Colonic mucosa (tissue), 4 donors: ENCODE results near the gene APOB. TPM values are rescaled to one million over a fixed set of nuclear protein-coding genes. Genes with fewer than 3 reads are reported as not detected.

Experiments
- DNase-seq: peaks from one replicate; pipeline ENCODE4 v3.0.0-alpha.2; 2020
- H3K27ac ChIP-seq: fragments of 200-600 bp; one replicate; pipeline ENCODE4 v1.8.0; 2021
- H3K27me3 ChIP-seq: fragments of 200-600 bp; one replicate; pipeline ENCODE4 v1.8.0; 2021
- H3K36me3 ChIP-seq: fragments of 200-600 bp; one replicate; pipeline ENCODE4 v1.8.0; 2021
- H3K4me1 ChIP-seq: fragments of 200-600 bp; one replicate; pipeline ENCODE4 v1.8.0; 2021; ENCODE audit warnings: mild to moderate bottlenecking
- H3K4me3 ChIP-seq: fragments of 200-600 bp; one replicate; pipeline ENCODE4 v1.8.0; 2021
- H3K9ac ChIP-seq, 2 donors: one replicate each; pipeline ENCODE4 v1.7.0; 2013; ENCODE audit warnings: control low read depth in 2 of 2, low read depth in 2 of 2, low read length in 2 of 2
- H3K9me3 ChIP-seq: fragments of 200-600 bp; one replicate; pipeline ENCODE4 v1.8.0; 2021
- intact Hi-C: fragments of 100-400 bp; cut with DNase I; formaldehyde crosslinking; loops from one replicate; pipeline ENCODE4 v1.14.1; 2022
- total RNA-seq, 2 donors: library from RNA; stranded (reverse); fragmentation: NEBNext Ultra II Directional in 1 of 2; extraction: Animal tissue kit (Norgen Biotek cat#: 25700) in 1 of 2; gene quantifications; one replicate each; pipeline ENCODE4 v1.2.1, GENCODE V29; 2021
- TF ChIP-seq, protein P1 (sequence below): fragments of 200-600 bp; IDR thresholded peaks from one replicate; pipeline ENCODE4 v1.8.0; 2022; ENCODE audit warnings: antibody characterized with exemption, mild to moderate bottlenecking
- donor health status: healthy.
- donor health status: DM: no; HTN: no; CAD: no.
- donor health status: DM: no; HTN: no; CAD: no.

APOB gene
- total RNA-seq, 2 donors from 2014 or later, result 1.0 to 3.3 TPM

- no peak overlapping the region for H3K27ac ChIP-seq
- intact Hi-C loops, result no loop called here
These were observed 19.7 kb downstream of the APOB start for GRCh38 chr2:21024198-21024597.

GRCh38 chr2:21023419-21024181 lies 20.3 kb downstream of the APOB start:
- Histone ChIP-seq H3K27ac (no peak overlapping the region), H3K9ac (no peak overlapping the region), H3K36me3 (no peaks in the 10 kb centered on the region), H3K4me3 (no peak overlapping the region), H3K27me3 (no peaks in the 10 kb centered on the region), H3K4me1 (no peaks in the 10 kb centered on the region), H3K9me3 (no peaks in the 10 kb centered on the region)
- no peak for DNase-seq
- TF ChIP-seq, protein P1, sequence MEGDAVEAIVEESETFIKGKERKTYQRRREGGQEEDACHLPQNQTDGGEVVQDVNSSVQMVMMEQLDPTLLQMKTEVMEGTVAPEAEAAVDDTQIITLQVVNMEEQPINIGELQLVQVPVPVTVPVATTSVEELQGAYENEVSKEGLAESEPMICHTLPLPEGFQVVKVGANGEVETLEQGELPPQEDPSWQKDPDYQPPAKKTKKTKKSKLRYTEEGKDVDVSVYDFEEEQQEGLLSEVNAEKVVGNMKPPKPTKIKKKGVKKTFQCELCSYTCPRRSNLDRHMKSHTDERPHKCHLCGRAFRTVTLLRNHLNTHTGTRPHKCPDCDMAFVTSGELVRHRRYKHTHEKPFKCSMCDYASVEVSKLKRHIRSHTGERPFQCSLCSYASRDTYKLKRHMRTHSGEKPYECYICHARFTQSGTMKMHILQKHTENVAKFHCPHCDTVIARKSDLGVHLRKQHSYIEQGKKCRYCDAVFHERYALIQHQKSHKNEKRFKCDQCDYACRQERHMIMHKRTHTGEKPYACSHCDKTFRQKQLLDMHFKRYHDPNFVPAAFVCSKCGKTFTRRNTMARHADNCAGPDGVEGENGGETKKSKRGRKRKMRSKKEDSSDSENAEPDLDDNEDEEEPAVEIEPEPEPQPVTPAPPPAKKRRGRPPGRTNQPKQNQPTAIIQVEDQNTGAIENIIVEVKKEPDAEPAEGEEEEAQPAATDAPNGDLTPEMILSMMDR, result no peak
- intact Hi-C loops, result no loop called here

More at GRCh38 chr2:21024198-21024597, 19.7 kb downstream of the APOB start:
- H3K27me3 ChIP-seq, result no peaks in the 10 kb centered on the region
- H3K4me3 ChIP-seq, result no peak overlapping the region
- no peaks in the 10 kb centered on the region for H3K4me1 ChIP-seq
- no peak for DNase-seq
- no peaks in the 10 kb centered on the region for H3K36me3 ChIP-seq
- H3K9me3 ChIP-seq, result no peaks in the 10 kb centered on the region
- TF ChIP-seq, protein P1, result no peak
- H3K9ac ChIP-seq, result no peak overlapping the region

GRCh38 chr2:21022792-21023367 lies 21.0 kb downstream of the APOB start:
- H3K4me1 ChIP-seq, result no peaks in the 10 kb centered on the region
- no peak overlapping the region for H3K27ac ChIP-seq
- no peak overlapping the region for H3K9ac ChIP-seq
- no peaks in the 10 kb centered on the region for H3K9me3 ChIP-seq
- no peak for DNase-seq
- TF ChIP-seq, protein P1, result no peak
- H3K27me3 ChIP-seq, result no peaks in the 10 kb centered on the region
- no peaks in the 10 kb centered on the region for H3K36me3 ChIP-seq
- H3K4me3 ChIP-seq, result no peak overlapping the region
- intact Hi-C loops, result no loop called here

GRCh38 chr2:21021430-21021829 lies 22.4 kb downstream of the APOB start:
- intact Hi-C loops, result no loop called here
- no peak for DNase-seq
- Histone ChIP-seq H3K27me3 (no peaks in the 10 kb centered on the region), H3K4me3 (no peak overlapping the region), H3K9me3 (no peaks in the 10 kb centered on the region), H3K4me1 (no peaks in the 10 kb centered on the region), H3K9ac (no peak overlapping the region), H3K27ac (no peak overlapping the region), H3K36me3 (no peaks in the 10 kb centered on the region)
- TF ChIP-seq, protein P1, result no peak

DNA sequence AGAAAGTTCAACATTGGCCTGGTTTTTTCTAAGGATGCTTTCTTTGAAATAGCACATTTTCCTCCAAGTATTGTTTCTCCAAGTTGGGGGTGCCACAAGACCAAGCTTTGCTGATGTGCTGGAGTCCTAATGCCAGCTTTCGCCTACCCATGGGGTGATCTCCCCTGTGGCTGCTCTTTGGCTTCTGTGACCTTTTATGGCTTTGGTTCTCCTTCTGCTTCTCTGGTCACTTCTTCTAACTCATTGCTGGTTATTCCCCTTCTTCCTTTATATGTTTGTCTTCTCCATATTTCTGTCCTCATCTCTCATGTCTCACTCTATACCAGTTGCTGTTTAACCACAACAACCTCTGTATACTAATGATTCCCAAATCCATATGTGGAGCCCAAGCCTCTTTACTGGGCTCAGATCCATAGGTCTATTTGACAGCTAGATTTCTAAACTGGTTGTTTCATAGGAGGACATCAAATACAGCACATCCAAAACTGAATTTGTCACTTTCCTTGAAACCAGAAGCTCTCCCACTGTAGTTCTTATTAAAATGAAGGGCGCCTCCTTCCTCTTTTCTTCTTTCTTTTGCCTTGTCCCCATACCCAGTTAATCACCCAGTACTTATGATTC lies 23.1 kb downstream of the APOB start:
- no peak overlapping the region for H3K4me3 ChIP-seq
- TF ChIP-seq, protein P1, result no peak
- H3K27ac ChIP-seq, result no peak overlapping the region
- no peaks in the 10 kb centered on the region for H3K4me1 ChIP-seq
- H3K9ac ChIP-seq, result no peak overlapping the region
- H3K36me3 ChIP-seq, result no peaks in the 10 kb centered on the region
- no peaks in the 10 kb centered on the region for H3K27me3 ChIP-seq
- intact Hi-C loops, result no loop called here
- H3K9me3 ChIP-seq, result no peaks in the 10 kb centered on the region
- DNase-seq, result no peak
